SJSA1 (cell line): Measurements from ENCODE around the gene CNTNAP3B. TPM values are rescaled to one million over a fixed set of nuclear protein-coding genes. Genes with fewer than 3 reads are reported as not detected.
"Not testable (repeated sequence)": the region's sequence is repeated elsewhere in the genome, so short reads cannot be mapped to it uniquely, and the experiment has no call there.

Experiments
- DNase-seq, 2 experiments: peaks; one replicate each; pipeline ENCODE4 v3.0.0-alpha.2; 2015 to 2020; ENCODE audit warnings: low spot score in 2 of 2, low read depth in 1 of 2
- H3K27ac ChIP-seq: fragments of 250-450 bp; sonication (Bioruptor Pico); 2 replicates; pipeline ENCODE4 v1.5.1; 2020; ENCODE audit warnings: mild to moderate bottlenecking, moderate library complexity
- H3K27me3 ChIP-seq: fragments of 250-450 bp; sonication (Bioruptor Pico); replicated peaks from 2 replicates; pipeline ENCODE4 v1.5.1; 2020; ENCODE audit warnings: mild to moderate bottlenecking, moderate library complexity
- H3K36me3 ChIP-seq: fragments of 250-450 bp; sonication (Bioruptor Pico); 2 replicates; pipeline ENCODE4 v1.5.1; 2020; ENCODE audit warnings: mild to moderate bottlenecking
- H3K4me1 ChIP-seq: fragments of 250-450 bp; sonication (Bioruptor Pico); replicated peaks from 2 replicates; pipeline ENCODE4 v1.6.1; 2021; ENCODE audit warnings: mild to moderate bottlenecking
- H3K4me3 ChIP-seq: fragments of 250-450 bp; sonication (Bioruptor Pico); 2 replicates; pipeline ENCODE4 v1.5.1; 2020; ENCODE audit warnings: mild to moderate bottlenecking
- H3K9me3 ChIP-seq: fragments of 250-450 bp; sonication (Bioruptor Pico); replicated peaks from 2 replicates; pipeline ENCODE4 v1.5.1; 2020; ENCODE audit warnings: mild to moderate bottlenecking
- total RNA-seq: library from RNA; depleted of rRNA; stranded (reverse); fragments of >200 nt; shearing (Covaris generic); gene quantifications from 2 replicates; pipeline ENCODE4 v1.2.3, GENCODE V29; 2014; rRNA removed

The CNTNAP3B gene
- total RNA-seq, 1 experiment from 2014 or later: not detected

DNA sequence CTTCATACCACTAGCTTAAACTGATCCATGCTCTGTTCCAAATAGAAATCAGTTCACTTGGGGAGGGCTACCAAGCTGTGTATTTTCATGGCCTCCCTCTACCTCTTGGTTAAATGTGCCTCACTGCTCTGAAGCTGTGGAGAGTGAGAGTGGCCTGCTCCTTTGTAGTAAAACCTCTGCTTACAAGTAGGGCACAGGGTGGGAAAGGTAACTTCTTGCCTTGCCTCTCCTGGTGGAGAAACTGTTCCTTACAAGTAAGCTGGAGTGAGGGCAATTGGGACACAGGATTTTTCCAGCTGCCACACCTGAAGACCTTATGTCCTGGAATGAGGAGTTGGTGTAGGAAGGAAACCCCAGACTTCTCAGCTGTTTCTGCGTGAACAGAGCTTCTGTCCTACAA is 211.9 kb downstream of the CNTNAP3B start:
- not testable (repeated sequence) for H3K9me3 ChIP-seq, H3K27ac ChIP-seq

GRCh38 chr9:41905488-41905887 is 223.7 kb downstream of the CNTNAP3B start:
- not testable (repeated sequence) for H3K9me3 ChIP-seq, H3K36me3 ChIP-seq, H3K27ac ChIP-seq, H3K4me3 ChIP-seq, H3K4me1 ChIP-seq, H3K27me3 ChIP-seq, DNase-seq

More for the DNA sequence above, 211.9 kb downstream of the CNTNAP3B start:
- H3K36me3 ChIP-seq, H3K4me1 ChIP-seq, H3K27me3 ChIP-seq, DNase-seq, H3K4me3 ChIP-seq: not testable (repeated sequence)

DNA sequence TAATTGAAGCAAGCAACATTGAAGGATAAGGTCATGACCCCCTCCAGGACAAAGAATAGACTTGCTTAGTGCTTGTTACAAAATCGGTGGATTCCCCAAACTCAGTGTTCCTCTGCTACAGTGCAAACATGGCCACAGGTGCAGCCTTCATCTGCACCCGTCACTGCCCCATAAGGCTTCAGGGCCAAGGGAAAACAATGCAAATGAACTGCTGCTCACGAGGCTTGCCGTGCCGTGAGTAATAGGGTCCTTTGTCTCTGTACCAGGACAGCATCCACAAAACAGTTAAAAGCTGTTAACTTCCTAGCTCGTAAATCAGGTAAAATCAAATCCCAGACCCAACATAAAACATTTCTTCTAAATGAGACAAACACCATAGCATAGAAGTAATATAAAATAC is 226.5 kb downstream of the CNTNAP3B start:
- not testable (repeated sequence) for H3K9me3 ChIP-seq, H3K4me3 ChIP-seq, DNase-seq, H3K4me1 ChIP-seq, H3K27me3 ChIP-seq, H3K36me3 ChIP-seq, H3K27ac ChIP-seq

DNA sequence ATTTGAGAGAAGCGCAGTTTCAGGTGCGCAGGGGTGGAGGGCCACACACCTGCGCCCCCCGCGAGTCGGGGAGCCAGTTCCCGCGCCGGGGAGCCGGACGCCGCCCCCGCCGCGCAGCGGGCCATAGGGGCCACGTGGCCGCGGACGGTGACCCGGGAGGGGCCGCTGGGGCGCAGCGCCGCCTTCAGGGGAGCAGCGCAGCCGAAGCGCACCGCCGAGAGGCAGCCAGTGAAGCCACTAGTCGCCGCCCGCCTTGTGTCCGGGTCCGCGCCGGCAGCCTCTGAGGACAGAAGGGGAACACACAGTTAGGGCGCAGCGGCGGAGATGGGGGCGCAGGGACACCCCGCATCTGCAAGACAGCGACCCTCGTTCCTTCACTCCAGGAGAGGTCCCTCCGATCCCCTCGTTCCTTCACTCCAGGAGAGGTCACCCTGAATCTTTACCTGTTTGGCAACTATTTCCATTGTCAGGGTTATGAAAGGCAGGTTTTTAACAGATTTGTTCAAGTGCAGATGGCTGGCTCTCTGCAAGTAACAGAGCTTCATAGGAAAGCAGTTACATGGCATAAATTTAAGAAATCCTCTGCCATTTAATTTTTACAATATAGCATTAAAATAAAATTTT is 230.4 kb downstream of the CNTNAP3B start:
- DNase-seq, H3K9me3 ChIP-seq, H3K27me3 ChIP-seq, H3K4me3 ChIP-seq, H3K4me1 ChIP-seq, H3K27ac ChIP-seq, H3K36me3 ChIP-seq: not testable (repeated sequence)

DNA sequence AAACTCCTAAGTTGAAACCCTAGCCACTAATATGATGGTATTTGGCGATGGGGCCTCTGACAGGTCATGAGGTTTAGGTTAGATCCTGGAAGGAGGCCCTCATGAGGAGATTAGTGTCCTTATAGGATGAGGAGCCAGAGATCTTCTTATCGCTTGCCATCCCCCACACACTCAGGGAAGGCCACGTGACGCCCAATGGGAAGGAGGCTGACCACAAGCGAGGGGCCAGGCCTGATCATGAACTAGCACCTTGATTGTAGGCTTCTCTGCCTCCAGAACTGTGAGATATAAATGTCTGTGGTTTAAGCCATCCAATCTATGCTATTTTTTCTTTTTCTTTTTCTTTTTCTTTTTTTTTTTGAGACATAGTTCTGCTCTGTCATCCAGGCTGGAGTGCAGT is 254.7 kb downstream of the CNTNAP3B start:
- H3K4me1 ChIP-seq, DNase-seq, H3K4me3 ChIP-seq, H3K9me3 ChIP-seq, H3K27ac ChIP-seq, H3K36me3 ChIP-seq, H3K27me3 ChIP-seq: not testable (repeated sequence)

DNA sequence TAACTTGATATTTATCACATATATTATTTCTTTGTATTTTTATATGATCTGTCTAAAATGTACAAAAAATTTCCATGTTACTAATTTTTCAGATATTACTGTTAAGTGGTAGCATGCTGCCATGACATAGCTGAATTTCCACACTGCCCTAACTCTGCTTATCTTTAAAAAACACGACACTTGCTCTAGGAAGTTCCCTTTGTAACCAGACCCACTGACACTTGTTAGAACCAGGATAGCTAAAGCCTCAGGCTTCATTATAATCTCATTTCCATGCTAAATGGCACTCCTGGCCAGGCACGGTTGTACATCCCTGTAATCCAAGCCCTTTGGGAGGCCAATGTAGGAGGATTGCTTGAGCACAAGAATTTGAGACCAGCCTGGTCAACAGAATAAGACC is 273.8 kb downstream of the CNTNAP3B start:
- H3K36me3 ChIP-seq, H3K27ac ChIP-seq, H3K9me3 ChIP-seq, H3K4me3 ChIP-seq, DNase-seq, H3K27me3 ChIP-seq, H3K4me1 ChIP-seq: not testable (repeated sequence)

DNA sequence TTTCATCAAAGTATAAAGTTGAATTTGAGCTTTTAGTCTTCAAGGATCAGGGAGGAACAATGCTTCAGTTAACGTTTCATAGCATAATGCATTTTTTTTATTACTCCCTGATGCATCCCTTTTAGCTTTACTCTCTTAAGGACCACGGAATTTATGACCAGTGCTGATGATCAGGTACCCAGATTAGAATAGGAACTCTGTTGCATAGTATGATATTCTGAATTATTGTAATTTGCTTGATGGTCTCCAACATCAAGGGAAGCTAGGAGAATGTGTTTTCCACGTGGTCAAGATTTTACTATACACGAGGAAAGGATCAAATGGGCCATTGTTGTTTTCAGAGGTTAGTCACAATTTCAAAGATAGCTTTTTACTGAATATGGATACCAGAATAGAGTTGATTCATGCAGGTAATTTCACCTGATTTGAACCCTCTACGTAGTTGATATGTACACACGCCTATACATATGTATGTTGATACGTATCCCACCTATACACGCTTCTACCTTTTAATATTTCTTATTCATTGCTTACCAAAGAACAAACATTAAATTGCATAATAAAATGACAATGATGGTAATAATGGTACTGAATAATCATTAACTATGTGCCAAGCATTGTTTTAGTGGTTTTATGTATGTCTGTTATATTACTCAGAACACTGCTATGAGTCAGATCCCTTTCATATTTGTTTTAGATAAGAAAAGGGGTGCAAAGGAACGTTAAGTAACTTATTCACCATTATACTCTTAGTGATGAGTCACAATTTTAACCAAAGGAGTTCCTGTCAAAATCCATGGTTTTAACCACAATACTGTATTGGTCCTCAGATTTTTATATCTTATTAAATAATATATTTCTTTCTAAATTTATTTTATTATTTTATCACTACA is 277.1 kb downstream of the CNTNAP3B start:
- H3K36me3 ChIP-seq, H3K4me1 ChIP-seq, H3K4me3 ChIP-seq, H3K27me3 ChIP-seq, DNase-seq, H3K9me3 ChIP-seq, H3K27ac ChIP-seq: not testable (repeated sequence)

GRCh38 chr9:41847829-41848228 is 281.4 kb downstream of the CNTNAP3B start:
- not testable (repeated sequence) for H3K4me3 ChIP-seq, H3K36me3 ChIP-seq, H3K27ac ChIP-seq, DNase-seq, H3K27me3 ChIP-seq, H3K4me1 ChIP-seq, H3K9me3 ChIP-seq

Other genes with a start within 250 kb of the CNTNAP3B start
- not detected in 2 replicates for gene SPATA31A6, start 54.2 kb upstream of the CNTNAP3B start, total RNA-seq